H1 (cell line): ENCODE measurements around the gene CBARP. TPM values are rescaled to one million over a fixed set of nuclear protein-coding genes. Genes with fewer than 3 reads are reported as not detected.

ENCODE experiments used
- CTCF ChIA-PET: fragments of 300-600 bp; sonication (Branson Sonifier 250); formaldehyde crosslinking; loops from one replicate; lab custom pipeline; 2021; ENCODE audit not compliant: partially characterized antibody; lab: Charles Lee
- POLR2A ChIA-PET: fragments of 300-600 bp; sonication (Branson Sonifier 250); formaldehyde crosslinking; loops from one replicate; lab custom pipeline; 2021; ENCODE audit warnings: inconsistent platforms; ENCODE audit not compliant: partially characterized antibody; lab: Charles Lee
- DNase-seq, 2 experiments: peaks; one replicate each; pipeline versions ENCODE4 v3.0.0 to v3.0.0-alpha.2; 2010 to 2022; ENCODE audit warnings: low spot score in 2 of 2, low read depth in 1 of 2, mixed read lengths in 1 of 2
- FAIRE-seq: peaks from 2 replicates; lab custom pipeline; 2011; peaks lifted over from hg19 to GRCh38; lab: Jason Lieb, UNC
- H2AFZ ChIP-seq: 2 replicates; pipeline ENCODE4 v1.8.1; 2012; ENCODE audit warnings: low read length, inconsistent platforms
- H2AK5ac ChIP-seq: 2 replicates; pipeline ENCODE4 v1.6.1; 2013; ENCODE audit warnings: low read depth, low read length
- H2BK120ac ChIP-seq: replicated peaks from 2 replicates; pipeline ENCODE3; 2013; ENCODE audit warnings: low read depth, low read length, inconsistent platforms
- H2BK12ac ChIP-seq: 2 replicates; pipeline ENCODE4 v1.6.1; 2013; ENCODE audit warnings: low read depth, low read length
- H2BK15ac ChIP-seq: 2 replicates; pipeline ENCODE4 v1.6.1; 2013; ENCODE audit warnings: low read length
- H2BK20ac ChIP-seq: 2 replicates; pipeline ENCODE4 v1.6.1; 2013; ENCODE audit warnings: low read length
- H2BK5ac ChIP-seq: 2 replicates; pipeline ENCODE4 v1.6.1; 2013; ENCODE audit warnings: low read depth, low read length
- H3K14ac ChIP-seq: 2 replicates; pipeline ENCODE4 v1.6.1; 2013; ENCODE audit warnings: inconsistent platforms; ENCODE audit not compliant: insufficient read length
- H3K18ac ChIP-seq: 2 replicates; pipeline ENCODE4 v1.6.1; 2013; ENCODE audit warnings: low read length; ENCODE audit errors: extremely low read depth
- H3K23ac ChIP-seq: 2 replicates; pipeline ENCODE4 v1.6.1; 2013; ENCODE audit warnings: inconsistent platforms; ENCODE audit not compliant: insufficient read length
- H3K23me2 ChIP-seq: 2 replicates; pipeline ENCODE4 v1.6.1; 2013; ENCODE audit warnings: low read depth, low read length
- H3K27ac ChIP-seq: 2 replicates; pipeline ENCODE4 v1.6.1; 2011; ENCODE audit warnings: low read depth, low read length, inconsistent platforms
- H3K27me3 ChIP-seq, 4 experiments: replicated peaks in 1 of 4; 1 replicate in 1 of 4; 2 replicates in 3 of 4; pipeline versions ENCODE4 v1.6.1 to v1.8.1; 2011 to 2013; ENCODE audit warnings: low read length in 3 of 4, mild to moderate bottlenecking in 3 of 4, inconsistent platforms in 2 of 4, mixed read lengths in 2 of 4, moderate library complexity in 1 of 4; ENCODE audit not compliant: control insufficient read depth in 3 of 4, insufficient read depth in 3 of 4; ENCODE audit errors: extremely low read depth in 1 of 4
- H3K36me3 ChIP-seq, 4 experiments: 2 replicates each; pipeline versions ENCODE4 v1.6.1 to v1.8.1; 2011 to 2013; ENCODE audit warnings: mild to moderate bottlenecking in 4 of 4, low read length in 3 of 4, moderate library complexity in 2 of 4, control low read depth in 1 of 4, inconsistent platforms in 1 of 4; ENCODE audit not compliant: insufficient read depth in 4 of 4, control insufficient read depth in 2 of 4
- H3K4ac ChIP-seq: replicated peaks from 2 replicates; pipeline ENCODE3; 2013; ENCODE audit warnings: low read length, low read depth, mixed read lengths, inconsistent platforms; ENCODE audit not compliant: insufficient read length
- H3K4me1 ChIP-seq, 4 experiments: replicated peaks in 1 of 4; 1 replicate in 1 of 4; 2 replicates in 3 of 4; pipeline versions ENCODE4 v1.6.1 to v1.8.1; 2011 to 2013; ENCODE audit warnings: low read length in 3 of 4, inconsistent platforms in 2 of 4, mixed read lengths in 1 of 4; ENCODE audit not compliant: insufficient read depth in 4 of 4, control insufficient read depth in 3 of 4
- H3K4me2 ChIP-seq, 2 experiments: 2 replicates each; pipeline versions ENCODE4 v1.6.1 to v1.8.1; 2011 to 2013; ENCODE audit warnings: low read depth in 2 of 2, low read length in 2 of 2, control low read depth in 1 of 2, inconsistent platforms in 1 of 2, mild to moderate bottlenecking in 1 of 2; ENCODE audit not compliant: insufficient read depth in 1 of 2
- H3K4me3 ChIP-seq, 4 experiments: fragments of 200-600, 300-600 bp in 1 of 4; sonication (generic), shearing (Covaris generic), sonication (Bioruptor Twin) in 1 of 4; 2 replicates each; pipeline versions ENCODE4 v1.5.1 to v1.8.1; 2011 to 2016; ENCODE audit warnings: low read length in 4 of 4, low read depth in 3 of 4, control low read depth in 2 of 4, inconsistent platforms in 2 of 4, mild to moderate bottlenecking in 2 of 4, mixed read lengths in 1 of 4, moderate library complexity in 1 of 4; ENCODE audit not compliant: insufficient read depth in 2 of 4; ENCODE audit errors: extremely low read depth in 1 of 4
- H3K56ac ChIP-seq: replicated peaks from 2 replicates; pipeline ENCODE3; 2013; ENCODE audit warnings: low read depth, mild to moderate bottlenecking, mixed read lengths, low read length, inconsistent platforms; ENCODE audit not compliant: insufficient read length
- H3K79me1 ChIP-seq: 2 replicates; pipeline ENCODE4 v1.6.1; 2013; ENCODE audit warnings: low read depth, low read length, control low read depth
- H3K79me2 ChIP-seq, 2 experiments: 2 replicates each; pipeline versions ENCODE4 v1.6.1 to v1.8.1; 2012 to 2013; ENCODE audit warnings: low read length in 2 of 2, mild to moderate bottlenecking in 2 of 2, inconsistent platforms in 1 of 2; ENCODE audit not compliant: insufficient read depth in 2 of 2, control insufficient read depth in 1 of 2
- H3K9ac ChIP-seq, 4 experiments: replicated peaks in 1 of 4; 1 replicate in 1 of 4; 2 replicates in 3 of 4; pipeline versions ENCODE4 v1.6.1 to v1.8.1; 2011 to 2013; ENCODE audit warnings: low read depth in 3 of 4, low read length in 3 of 4, control low read depth in 2 of 4, mild to moderate bottlenecking in 2 of 4, moderate library complexity in 2 of 4, inconsistent platforms in 1 of 4; ENCODE audit errors: extremely low read depth in 1 of 4
- H3K9me3 ChIP-seq, 2 experiments: 2 replicates each; pipeline versions ENCODE4 v1.6.1 to v1.8.1; 2012 to 2013; ENCODE audit warnings: mild to moderate bottlenecking in 2 of 2, moderate library complexity in 2 of 2, control low read depth in 1 of 2, inconsistent platforms in 1 of 2, low read depth in 1 of 2, low read length in 1 of 2, mixed read lengths in 1 of 2; ENCODE audit not compliant: insufficient read depth in 2 of 2
- H4K20me1 ChIP-seq, 2 experiments: replicated peaks in 1 of 2; 2 replicates each; pipeline versions ENCODE3 to v1.8.1; 2011 to 2013; ENCODE audit warnings: inconsistent platforms in 2 of 2, low read length in 2 of 2, mild to moderate bottlenecking in 1 of 2; ENCODE audit not compliant: insufficient read depth in 2 of 2, control insufficient read depth in 1 of 2
- H4K5ac ChIP-seq: 2 replicates; pipeline ENCODE4 v1.6.1; 2013; ENCODE audit warnings: low read length, low read depth, mixed read lengths, inconsistent platforms; ENCODE audit not compliant: insufficient read length
- H4K8ac ChIP-seq: 2 replicates; pipeline ENCODE4 v1.8.0; 2013; ENCODE audit warnings: mild to moderate bottlenecking, moderate library complexity, low read length, inconsistent platforms; ENCODE audit not compliant: insufficient read depth; ENCODE audit errors: extremely low read depth
- H4K91ac ChIP-seq: replicated peaks from 2 replicates; pipeline ENCODE3; 2013; ENCODE audit warnings: low read length, mixed read lengths, inconsistent platforms; ENCODE audit not compliant: insufficient read length
- EP300 ChIP-seq, 2 experiments: IDR thresholded peaks; 1 replicate in 1 of 2; 2 replicates in 1 of 2; pipeline ENCODE4 v1.6.1; 2011 to 2012; ENCODE audit warnings: low read depth in 2 of 2, low read length in 2 of 2, mild to moderate bottlenecking in 2 of 2, borderline replicate concordance in 1 of 2, inconsistent platforms in 1 of 2, moderate library complexity in 1 of 2
- POLR2A ChIP-seq, 2 experiments: IDR thresholded peaks; 1 replicate in 1 of 2; 2 replicates in 1 of 2; pipeline ENCODE4 v1.6.1; 2011; ENCODE audit warnings: low read depth in 2 of 2, low read length in 2 of 2, mild to moderate bottlenecking in 2 of 2; ENCODE audit errors: control extremely low read depth in 1 of 2
- RXRA ChIP-seq: IDR thresholded peaks from 2 replicates; pipeline ENCODE4 v1.6.1; 2011; ENCODE audit warnings: low read depth, mild to moderate bottlenecking, low read length, moderate library complexity; ENCODE audit not compliant: insufficient read depth
- SIX5 ChIP-seq: IDR thresholded peaks from 2 replicates; pipeline ENCODE4 v1.6.1; 2011; ENCODE audit warnings: mild to moderate bottlenecking, low read depth, low read length
- WGBS, 2 experiments: shearing (Covaris generic) in 1 of 2; methylation state at CpG; one replicate each; pipeline versions ENCODE4 v1.1.6 to v1.1.7; 2013 to 2015; ENCODE audit warnings: low lambda C conversion rate in 2 of 2, mixed read lengths in 2 of 2, inconsistent platforms in 1 of 2, low coverage in 1 of 2, missing lambda C conversion rate in 1 of 2; ENCODE audit not compliant: insufficient replicate concordance in 2 of 2, insufficient coverage in 1 of 2, insufficient read length in 1 of 2; ENCODE audit errors: extremely low coverage in 1 of 2, missing lambda C conversion rate in 1 of 2; 5-methylcytosine and 5-hydroxymethylcytosine counted together
- polyA plus RNA-seq, 7 experiments: library from polyadenylated mRNA; depleted of rRNA in 3 of 7; stranded (reverse) in 5 of 7; unstranded in 2 of 7; fragments of >200 nt in 5 of 7; fragments of 200-250 nt in 2 of 7; gene quantifications; 1 replicate in 5 of 7; 2 replicates in 1 of 7; 4 replicates in 1 of 7; pipeline versions ENCODE4 v1.2.1 to v1.2.3, GENCODE V29; 2011 to 2013; ENCODE audit warnings: missing spikeins in 2 of 7, mixed read lengths in 2 of 7
- total RNA-seq: library from RNA; stranded (reverse); fragmentation: NEBNext Ultra II Directional; extraction: Animal tissue kit (Norgen Biotek cat#: 25700); gene quantifications from 2 replicates; pipeline ENCODE4 v1.2.1, GENCODE V29; 2021
- TF ChIP-seq, protein P1 (sequence below): IDR thresholded peaks from 2 replicates; pipeline ENCODE4 v1.6.1; 2012; ENCODE audit warnings: low read length, inconsistent platforms

CBARP gene
- total and polyA plus RNA-seq, 2 of the 8 experiments (the other 6 are each of a cell fraction or from before 2014, with no cell fraction given) = 4.9 to 14.7 TPM

GRCh38 chr19:1257475-1258162 lies 19.8 kb upstream of the CBARP start:
- H3K27ac ChIP-seq = no peak overlapping the region
- H3K79me2 ChIP-seq = peaks cover 0 to 24% of the 10 kb centered on the region in 2 experiments; a peak in 2 of 4 replicates
- peaks cover 18% of the 10 kb centered on the region; the same call in 1 of the 2 replicates for H3K23me2 ChIP-seq
- H2BK120ac ChIP-seq = no peak overlapping the region
- ChIA-PET CTCF (interaction anchor here (6.0 to 15.9 kb wide), 2 partner anchors 9 to 14 kb away, joined by 42 to 212 read pairs; partner anchors contain the start of gene ATP5F1D), POLR2A (interaction anchor here (1.7 to 19.4 kb wide), 5 partner anchors 7 to 28 kb away, joined by 3 to 456 read pairs (median 331); partner anchors contain the start of genes ATP5F1D, CBARP, CIRBP and FAM174C)
- no peak overlapping the region for H3K9ac ChIP-seq
- no peak overlapping the region for H3K4ac ChIP-seq
- no peak overlapping the region for H3K23ac ChIP-seq
- H2BK20ac ChIP-seq = no peak overlapping the region
- H3K14ac ChIP-seq = no peak overlapping the region
- H3K27me3 ChIP-seq = no peaks in the 10 kb centered on the region; a peak in 1 of 7 replicates
- peaks cover 23 to 58% (median 34%) of the 10 kb centered on the region in 4 experiments for H3K36me3 ChIP-seq
- H3K4me3 ChIP-seq = no peak overlapping the region
- H2BK12ac ChIP-seq = no peak overlapping the region
- no peak overlapping the region for H2BK5ac ChIP-seq
- FAIRE-seq (no peak), DNase-seq (no peak)
- 89% methylated on average over 14 of the region's 23 CpGs; no CpG with 5 or more reads in 1 of the 2 experiments for WGBS, 2 experiments
- no peak overlapping the region for H4K5ac ChIP-seq
- H3K56ac ChIP-seq = no peak overlapping the region
- peaks cover 12% of the 10 kb centered on the region; the same call in 1 of the 2 replicates for H3K79me1 ChIP-seq
- no peak overlapping the region for H3K18ac ChIP-seq
- no peak overlapping the region for H2AFZ ChIP-seq
- peaks cover 0 to 37% (median 24%) of the 10 kb centered on the region in 4 experiments; a peak in 6 of 7 replicates for H3K4me1 ChIP-seq
- peaks cover 17 to 28% of the 10 kb centered on the region in 2 experiments for H4K20me1 ChIP-seq
- no peak overlapping the region for H4K91ac ChIP-seq
- no peak overlapping the region for H2BK15ac ChIP-seq
- no peak overlapping the region for H2AK5ac ChIP-seq
- TF ChIP-seq POLR2A (IDR thresholded peaks at IDR 0.05; ENCODE audit: control extremely low read depth in 1 of 2, low read depth in 2 of 2, low read length in 2 of 2) = peak in 1 of 2 experiments; percentile 23; a peak in 1 of 3 replicates
- TF ChIP-seq RXRA = no peak
- TF ChIP-seq SIX5 = no peak
- no peak for TF ChIP-seq EP300 (IDR thresholded peaks at IDR 0.05; ENCODE audit: borderline replicate concordance in 1 of 2, low read depth in 2 of 2, low read length in 2 of 2)
- TF ChIP-seq, protein P1, sequence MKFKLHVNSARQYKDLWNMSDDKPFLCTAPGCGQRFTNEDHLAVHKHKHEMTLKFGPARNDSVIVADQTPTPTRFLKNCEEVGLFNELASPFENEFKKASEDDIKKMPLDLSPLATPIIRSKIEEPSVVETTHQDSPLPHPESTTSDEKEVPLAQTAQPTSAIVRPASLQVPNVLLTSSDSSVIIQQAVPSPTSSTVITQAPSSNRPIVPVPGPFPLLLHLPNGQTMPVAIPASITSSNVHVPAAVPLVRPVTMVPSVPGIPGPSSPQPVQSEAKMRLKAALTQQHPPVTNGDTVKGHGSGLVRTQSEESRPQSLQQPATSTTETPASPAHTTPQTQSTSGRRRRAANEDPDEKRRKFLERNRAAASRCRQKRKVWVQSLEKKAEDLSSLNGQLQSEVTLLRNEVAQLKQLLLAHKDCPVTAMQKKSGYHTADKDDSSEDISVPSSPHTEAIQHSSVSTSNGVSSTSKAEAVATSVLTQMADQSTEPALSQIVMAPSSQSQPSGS = no peak
- H3K4me2 ChIP-seq = no peak overlapping the region
- no peaks in the 10 kb centered on the region for H3K9me3 ChIP-seq
- no peak overlapping the region; the same call in 1 of the 2 replicates for H4K8ac ChIP-seq
